Brain microvascular endothelial cell (primary cell): ENCODE results near the gene UGT1A4.

Source experiments
- DNase-seq: peaks from one replicate; pipeline ENCODE4 v3.0.0-alpha.2; 2020
- H3K27ac ChIP-seq: fragments of 250-450 bp; sonication (Bioruptor Pico); 2 replicates; pipeline ENCODE4 v1.5.1; 2020; ENCODE audit warnings: mild to moderate bottlenecking, moderate library complexity
- H3K27me3 ChIP-seq: fragments of 250-450 bp; sonication (Bioruptor Pico); replicated peaks from 2 replicates; pipeline ENCODE4 v1.5.1; 2020; ENCODE audit warnings: mild to moderate bottlenecking
- H3K36me3 ChIP-seq: fragments of 250-450 bp; sonication (Bioruptor Pico); replicated peaks from 2 replicates; pipeline ENCODE4 v1.5.1; 2020; ENCODE audit warnings: mild to moderate bottlenecking
- H3K4me3 ChIP-seq: 2 replicates; pipeline ENCODE4 v1.5.1; 2011; ENCODE audit warnings: low read depth, mild to moderate bottlenecking, control low read depth, low read length, moderate library complexity
- in situ Hi-C: cut with HindIII; loops from 2 replicates; pipeline ENCODE4 v1.10.0; 2017; ENCODE audit warnings: low sequenced_read_pairs, low pct_ligation_motif_present
- TF ChIP-seq, protein P1 (sequence below): IDR thresholded peaks from 2 replicates; pipeline ENCODE4 v1.5.1; 2011; ENCODE audit warnings: low read depth, mild to moderate bottlenecking, moderate library complexity, low read length, control low read depth, inconsistent platforms; ENCODE audit errors: missing control alignments

UGT1A4 gene

DNA sequence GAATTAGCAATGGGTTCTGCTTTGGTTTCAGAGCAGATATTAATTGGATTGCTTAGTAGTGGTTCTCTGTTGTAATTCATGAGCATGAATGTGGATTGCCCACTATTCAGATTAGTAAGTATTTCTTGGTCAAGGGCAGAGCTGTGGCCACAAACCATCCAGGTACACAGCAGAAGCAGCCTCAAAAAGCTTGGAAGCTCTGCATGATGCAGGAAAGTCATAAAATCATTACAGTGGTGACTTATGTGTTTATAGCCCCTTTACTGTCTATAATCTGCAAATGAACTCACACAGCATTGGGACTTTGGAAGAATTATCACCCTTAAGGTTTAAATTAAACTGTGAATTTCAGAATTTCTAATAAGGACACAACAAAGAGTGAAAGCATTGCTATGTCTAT is 39.6 kb downstream of the UGT1A4 start:
- no peak for DNase-seq
- H3K27me3 ChIP-seq, result no peaks in the 10 kb centered on the region
- no peaks in the 10 kb centered on the region for H3K36me3 ChIP-seq
- in situ Hi-C loops, result no loop called here
- H3K4me3 ChIP-seq, result no peak overlapping the region
- H3K27ac ChIP-seq, result no peak overlapping the region
- TF ChIP-seq, protein P1, sequence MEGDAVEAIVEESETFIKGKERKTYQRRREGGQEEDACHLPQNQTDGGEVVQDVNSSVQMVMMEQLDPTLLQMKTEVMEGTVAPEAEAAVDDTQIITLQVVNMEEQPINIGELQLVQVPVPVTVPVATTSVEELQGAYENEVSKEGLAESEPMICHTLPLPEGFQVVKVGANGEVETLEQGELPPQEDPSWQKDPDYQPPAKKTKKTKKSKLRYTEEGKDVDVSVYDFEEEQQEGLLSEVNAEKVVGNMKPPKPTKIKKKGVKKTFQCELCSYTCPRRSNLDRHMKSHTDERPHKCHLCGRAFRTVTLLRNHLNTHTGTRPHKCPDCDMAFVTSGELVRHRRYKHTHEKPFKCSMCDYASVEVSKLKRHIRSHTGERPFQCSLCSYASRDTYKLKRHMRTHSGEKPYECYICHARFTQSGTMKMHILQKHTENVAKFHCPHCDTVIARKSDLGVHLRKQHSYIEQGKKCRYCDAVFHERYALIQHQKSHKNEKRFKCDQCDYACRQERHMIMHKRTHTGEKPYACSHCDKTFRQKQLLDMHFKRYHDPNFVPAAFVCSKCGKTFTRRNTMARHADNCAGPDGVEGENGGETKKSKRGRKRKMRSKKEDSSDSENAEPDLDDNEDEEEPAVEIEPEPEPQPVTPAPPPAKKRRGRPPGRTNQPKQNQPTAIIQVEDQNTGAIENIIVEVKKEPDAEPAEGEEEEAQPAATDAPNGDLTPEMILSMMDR, result no peak

DNA sequence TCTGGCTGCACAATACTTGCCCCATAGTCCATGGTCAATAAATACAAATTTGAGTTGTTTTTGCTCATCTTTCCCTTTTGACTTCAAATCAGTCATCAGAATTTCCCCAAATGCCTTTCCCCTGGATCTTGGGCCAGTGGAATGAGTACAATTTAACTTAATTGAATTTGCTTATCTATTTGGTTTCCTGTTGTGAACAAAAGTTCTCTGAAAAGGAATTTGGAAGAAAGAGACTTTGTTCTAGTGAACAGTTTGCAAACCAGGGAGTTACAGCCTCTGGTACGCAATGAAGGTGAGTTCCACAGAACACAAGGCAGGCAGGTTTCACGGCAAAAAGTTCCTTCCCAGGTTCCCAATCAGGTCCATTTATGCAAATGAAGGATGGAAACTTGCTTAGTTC is 40.3 kb downstream of the UGT1A4 start:
- no peak for DNase-seq
- no peak overlapping the region for H3K4me3 ChIP-seq
- no peaks in the 10 kb centered on the region for H3K36me3 ChIP-seq
- H3K27ac ChIP-seq, result no peak overlapping the region
- H3K27me3 ChIP-seq, result no peaks in the 10 kb centered on the region
- TF ChIP-seq, protein P1, result no peak
- in situ Hi-C loops, result no loop called here

DNA sequence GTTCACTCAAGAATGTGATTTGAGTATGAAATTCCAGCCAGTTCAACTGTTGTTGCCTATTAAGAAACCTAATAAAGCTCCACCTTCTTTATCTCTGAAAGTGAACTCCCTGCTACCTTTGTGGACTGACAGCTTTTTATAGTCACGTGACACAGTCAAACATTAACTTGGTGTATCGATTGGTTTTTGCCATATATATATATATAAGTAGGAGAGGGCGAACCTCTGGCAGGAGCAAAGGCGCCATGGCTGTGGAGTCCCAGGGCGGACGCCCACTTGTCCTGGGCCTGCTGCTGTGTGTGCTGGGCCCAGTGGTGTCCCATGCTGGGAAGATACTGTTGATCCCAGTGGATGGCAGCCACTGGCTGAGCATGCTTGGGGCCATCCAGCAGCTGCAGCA is 41.5 kb downstream of the UGT1A4 start, which contains the start of gene UGT1A1:
TSS of gene UGT1A1 (plus strand) at position 228 of the 400 bp plus-strand sequence. CDS start at position 246, 18 bp downstream.
- in situ Hi-C loops, result no loop called here
- TF ChIP-seq, protein P1, result no peak
- no peak within 1 kb of the TSS for H3K4me3 ChIP-seq
- H3K27me3 ChIP-seq, result no peaks in the 10 kb centered on the region
- no peak for DNase-seq
- H3K27ac ChIP-seq, result no peak within 1 kb of the TSS
- H3K36me3 ChIP-seq, result no peaks in the 10 kb centered on the region

DNA sequence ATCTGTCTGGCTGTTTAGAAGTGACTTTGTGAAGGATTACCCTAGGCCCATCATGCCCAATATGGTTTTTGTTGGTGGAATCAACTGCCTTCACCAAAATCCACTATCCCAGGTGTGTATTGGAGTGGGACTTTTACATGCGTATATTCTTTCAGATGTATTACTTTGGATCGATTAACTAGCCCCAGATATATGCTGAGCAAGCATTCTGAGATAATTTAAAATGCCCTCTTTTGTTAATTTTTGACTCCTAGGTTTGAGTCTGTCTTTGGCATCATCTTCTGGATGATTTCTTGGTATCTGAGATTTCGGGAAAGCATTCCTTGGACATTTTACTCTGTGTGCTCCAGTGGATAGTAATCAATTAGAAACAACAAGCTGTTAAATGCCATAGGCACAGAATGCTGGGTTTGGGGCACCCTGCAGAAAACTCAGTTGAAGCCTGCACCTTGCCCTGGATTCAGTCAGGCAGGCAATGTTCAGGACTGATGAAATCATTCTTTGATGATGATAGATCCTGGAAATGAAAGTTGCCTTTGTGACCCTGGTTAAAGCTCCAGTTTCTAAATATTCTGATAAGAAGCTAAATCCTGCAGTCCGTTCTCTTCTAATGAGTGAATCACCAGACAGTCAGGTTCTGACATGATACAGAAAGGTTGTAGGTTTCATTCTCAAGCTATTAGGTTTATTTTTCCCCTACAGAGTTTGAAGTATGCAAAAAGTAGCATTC is 42.7 kb downstream of the UGT1A4 start:
- Histone ChIP-seq H3K27ac (no peak overlapping the region), H3K36me3 (no peaks in the 10 kb centered on the region), H3K4me3 (no peak overlapping the region), H3K27me3 (no peaks in the 10 kb centered on the region)
- peak; percentile 24 for DNase-seq
- in situ Hi-C loops, result no loop called here
- TF ChIP-seq, protein P1, result no peak

DNA sequence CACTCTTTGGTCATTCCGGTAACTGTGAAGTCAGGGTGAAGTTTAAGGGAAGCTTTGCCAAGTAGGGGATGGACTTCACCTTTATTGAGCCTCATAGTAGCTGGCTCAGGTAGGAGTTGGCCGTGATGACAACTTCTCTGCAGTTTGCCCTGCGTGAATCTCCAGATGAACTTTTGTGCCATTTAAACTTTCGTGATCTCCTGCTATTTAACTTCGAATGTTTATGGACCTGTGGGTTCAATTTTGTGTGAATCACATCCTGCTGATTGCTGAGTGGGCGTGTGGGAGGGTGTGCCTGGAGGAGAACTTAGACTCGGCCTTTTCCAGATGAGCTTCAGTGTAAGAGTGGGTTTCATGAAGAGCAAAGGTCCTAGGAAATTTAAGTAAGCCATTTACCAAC is 45.7 kb downstream of the UGT1A4 start:
- TF ChIP-seq, protein P1, result no peak
- no peaks in the 10 kb centered on the region for H3K27me3 ChIP-seq
- H3K27ac ChIP-seq, result peak overlapping the region; percentile 43
- H3K36me3 ChIP-seq, result no peaks in the 10 kb centered on the region
- DNase-seq, result peak; percentile 61
- in situ Hi-C loops, result no loop called here
- no peak overlapping the region for H3K4me3 ChIP-seq

DNA sequence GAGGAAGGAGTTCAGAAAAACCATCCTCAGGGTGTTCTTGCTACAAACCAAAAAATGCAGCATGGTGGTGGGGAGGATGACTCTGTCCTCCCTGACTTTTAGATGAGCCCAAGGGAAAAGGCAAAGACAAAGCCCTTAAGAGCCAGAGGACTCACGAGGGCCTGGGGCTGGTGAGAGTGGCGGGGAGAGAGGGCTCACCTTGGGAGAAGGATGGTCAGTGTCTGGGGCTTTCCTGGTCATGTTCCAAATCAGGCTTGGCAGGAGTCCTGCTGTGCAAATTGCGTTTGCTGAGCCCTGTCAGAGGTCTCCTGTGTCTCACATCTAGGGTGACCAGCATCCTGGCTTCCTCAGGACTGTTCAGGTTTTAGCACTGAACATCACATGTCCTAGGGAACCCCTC is 46.2 kb downstream of the UGT1A4 start:
- in situ Hi-C loops, result no loop called here
- H3K36me3 ChIP-seq, result no peaks in the 10 kb centered on the region
- peak overlapping the region; percentile 43 for H3K27ac ChIP-seq
- TF ChIP-seq, protein P1, result no peak
- no peak overlapping the region for H3K4me3 ChIP-seq
- DNase-seq, result no peak
- no peaks in the 10 kb centered on the region for H3K27me3 ChIP-seq
